ENCODE data around the gene GALE. TPM values are rescaled to one million over a fixed set of nuclear protein-coding genes. Genes with fewer than 3 reads are reported as not detected.
"Not testable (repeated sequence)": the region's sequence is repeated elsewhere in the genome, so short reads cannot be mapped to it uniquely, and the experiment has no call there.

The GALE gene
- total and polyA plus RNA-seq, 10 donors, result 19.0 to 47.1 (median 34.5) TPM

GRCh38 chr1:23827717-23828116 lies 27.2 kb upstream of the GALE start:
- DNase-seq, result no peak
- intact Hi-C loops (cut with DNase I; ENCODE audit: low total_unique reads), result no loop called here
- Histone ChIP-seq H3K36me3 (no peaks in the 10 kb centered on the region), H3K4me1 (peaks cover 6 to 31% (median 15%) of the 10 kb centered on the region in 6 donors), H3K27me3 (replicated peaks in 1 of 7) (no peaks in the 10 kb centered on the region), H3K4me3 (no peak overlapping the region), H3K9me3 (no peaks in the 10 kb centered on the region), H3K27ac (no peak overlapping the region)
- 75 to 94% (median 86%) methylated on average over 1 of the region's 1 CpG for WGBS, 5 donors
- TF ChIP-seq CTCF (IDR thresholded peaks at IDR 0.05 in 8 of 11, conservative IDR thresholded peaks at IDR 0.05 in 3 of 11), result no peak
- no peak for TF ChIP-seq POLR2AphosphoS5 (IDR thresholded peaks at IDR 0.05)
- TF ChIP-seq POLR2A (IDR thresholded peaks at IDR 0.05), result no peak

DNA sequence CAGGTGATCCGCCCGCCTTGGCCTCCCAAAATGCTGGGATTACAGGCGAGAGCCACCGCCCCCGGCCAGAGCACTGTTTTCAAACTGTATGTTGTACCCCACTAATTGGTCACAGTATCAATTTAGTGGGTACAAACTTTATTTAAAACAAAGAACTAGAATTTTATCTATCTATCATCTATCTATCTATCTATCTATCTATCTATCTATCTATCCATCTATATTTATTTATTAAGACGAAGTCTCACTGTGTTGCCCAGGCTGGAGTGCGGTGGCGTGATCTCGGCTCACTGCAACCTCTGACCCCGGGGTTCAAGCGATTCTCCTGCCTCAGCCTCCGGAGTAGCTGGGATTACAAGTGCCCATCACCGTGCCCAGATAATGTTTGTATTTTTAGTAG lies 26.0 kb upstream of the GALE start:
- H3K27me3 ChIP-seq (replicated peaks in 1 of 7); intact Hi-C loops (cut with DNase I; ENCODE audit: low total_unique reads); H3K36me3 ChIP-seq; H3K9me3 ChIP-seq; H3K27ac ChIP-seq; H3K4me3 ChIP-seq; DNase-seq: not testable (repeated sequence)
- 96 to 99% (median 98%) methylated on average over 13 of the region's 13 CpGs for WGBS, 5 donors
- peaks cover 6 to 32% (median 15%) of the 10 kb centered on the region in 6 donors for H3K4me1 ChIP-seq

GRCh38 chr1:23825762-23826522 lies 25.4 kb upstream of the GALE start:
- intact Hi-C loops (cut with DNase I; ENCODE audit: low total_unique reads), result no loop called here
- TF ChIP-seq CTCF (IDR thresholded peaks at IDR 0.05 in 8 of 11, conservative IDR thresholded peaks at IDR 0.05 in 3 of 11), result no peak
- 57 to 67% (median 63%) methylated on average over 23 to 24 of the region's 24 CpGs for WGBS, 5 donors
- DNase-seq, result no peak
- Histone ChIP-seq H3K27ac (peak overlapping the region; percentile 91 to 97 (median 92)), H3K36me3 (no peaks in the 10 kb centered on the region), H3K4me1 (peaks cover 6 to 32% (median 15%) of the 10 kb centered on the region in 6 donors), H3K27me3 (replicated peaks in 1 of 7) (no peaks in the 10 kb centered on the region), H3K9me3 (no peaks in the 10 kb centered on the region), H3K4me3 (peak overlapping the region; percentile 56 to 97 (median 82))

GRCh38 chr1:23825076-23825761 lies 24.7 kb upstream of the GALE start, which contains the start of gene HMGCL:
Gene HMGCL, minus strand, starts transcription at chr1:23825429. Its CDS starts 14 bp downstream, at chr1:23825415.
- peak in 1 of 11 experiments; percentile 12 for TF ChIP-seq CTCF (IDR thresholded peaks at IDR 0.05 in 8 of 11, conservative IDR thresholded peaks at IDR 0.05 in 3 of 11)
- peak; percentile 43 to 65 (median 57) for TF ChIP-seq POLR2A (IDR thresholded peaks at IDR 0.05)
- TF ChIP-seq POLR2AphosphoS5 (IDR thresholded peaks at IDR 0.05), result peak; percentile 98
- H3K9me3 ChIP-seq, result no peaks in the 10 kb centered on the region
- H3K27me3 ChIP-seq (replicated peaks in 1 of 7), result no peaks in the 10 kb centered on the region
- 0 to 3% (median 1%) methylated on average over 9 to 42 of the region's 42 CpGs for WGBS, 5 donors
- peaks cover 6 to 32% (median 15%) of the 10 kb centered on the region in 6 donors for H3K4me1 ChIP-seq
- H3K4me3 ChIP-seq, result peak within 1 kb of the TSS; percentile 56 to 97 (median 82)
- intact Hi-C loops (cut with DNase I; ENCODE audit: low total_unique reads), result no loop called here
- DNase-seq, result peak; percentile 97
- H3K27ac ChIP-seq, result peak within 1 kb of the TSS; percentile 91 to 97 (median 92)
- peaks cover 0 to 2% (median 0%) of the 10 kb centered on the region in 6 donors for H3K36me3 ChIP-seq
